Stimulated activated memory B cell treated with anti-CD40 and anti-IgM and Interleukin-4, amounts not matched to agents 10 μg/mL and 1 μg/mL and 100 μg/mL, for 72 hours (primary cell): ENCODE data around the gene SRGAP1.

Source experiments
- ATAC-seq: fragments of 150-1000 bp; cut with Tn5 transposase; 2 replicates; pipeline ENCODE4 v1.10.0; 2021
- H3K27ac Mint-ChIP-seq: one replicate; pipeline ENCODE4 v1.8.0; 2022; ENCODE audit warnings: mild to moderate bottlenecking, mixed read lengths
- H3K27me3 Mint-ChIP-seq: one replicate; pipeline ENCODE4 v1.8.0; 2022; ENCODE audit warnings: mixed read lengths
- H3K36me3 Mint-ChIP-seq: one replicate; pipeline ENCODE4 v1.8.0; 2022; ENCODE audit warnings: mixed read lengths
- H3K4me1 Mint-ChIP-seq: one replicate; pipeline ENCODE4 v1.8.0; 2022; ENCODE audit warnings: mixed read lengths
- H3K4me3 Mint-ChIP-seq: one replicate; pipeline ENCODE4 v1.8.0; 2022; ENCODE audit warnings: mild to moderate bottlenecking, moderate library complexity, mixed read lengths
- H3K9me3 Mint-ChIP-seq: one replicate; pipeline ENCODE4 v1.8.0; 2022; ENCODE audit warnings: mixed read lengths

Gene SRGAP1

DNA sequence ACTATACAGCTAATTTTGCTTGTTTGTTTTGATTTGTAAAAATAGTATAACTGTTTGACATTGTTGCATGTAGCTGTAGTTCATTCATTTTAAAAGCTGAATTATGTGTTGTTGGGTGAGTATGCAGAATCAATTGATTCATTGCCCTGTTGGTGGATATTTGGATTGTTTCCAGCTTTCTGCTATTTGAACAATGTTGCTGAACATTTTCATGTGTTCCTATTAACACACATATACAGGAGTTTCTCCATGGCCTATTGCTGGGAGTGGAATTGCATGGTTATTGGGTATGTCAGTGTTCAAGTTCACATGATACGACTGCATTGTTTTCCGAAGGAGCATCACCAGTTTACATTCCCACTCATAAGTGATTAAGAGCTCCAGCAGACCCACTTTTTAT, 75.3 kb downstream of the SRGAP1 start:
- no peaks in the 10 kb centered on the region for H3K27me3 Mint-ChIP-seq

DNA sequence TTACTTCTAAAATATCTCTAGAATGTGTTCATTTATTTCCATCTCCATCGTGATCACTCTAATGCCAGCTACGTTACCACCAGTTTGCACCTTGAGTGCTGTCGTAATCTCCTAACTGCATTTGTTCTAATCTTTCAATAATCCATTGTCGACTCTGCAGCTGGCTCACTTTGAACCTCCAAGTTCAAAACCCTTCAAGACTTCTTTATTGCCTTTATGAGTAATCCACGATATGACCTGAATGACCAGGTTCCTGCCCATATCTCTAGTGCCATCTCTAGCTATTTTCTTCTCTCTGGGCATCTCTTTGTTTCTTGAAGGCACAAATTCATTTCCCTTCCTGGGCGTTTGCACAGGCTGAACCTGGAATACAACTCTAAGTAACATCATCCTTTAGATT, 76.7 kb downstream of the SRGAP1 start:
- H3K27ac Mint-ChIP-seq = no peak overlapping the region
- no peaks in the 10 kb centered on the region for H3K9me3 Mint-ChIP-seq
- no peak overlapping the region for H3K4me3 Mint-ChIP-seq
- no peak for ATAC-seq
- no peaks in the 10 kb centered on the region for H3K4me1 Mint-ChIP-seq
- no peaks in the 10 kb centered on the region for H3K36me3 Mint-ChIP-seq
- no peaks in the 10 kb centered on the region for H3K27me3 Mint-ChIP-seq

More for the DNA sequence above, 75.3 kb downstream of the SRGAP1 start:
- no peak for ATAC-seq
- no peak overlapping the region for H3K27ac Mint-ChIP-seq
- H3K4me3 Mint-ChIP-seq = no peak overlapping the region
- H3K9me3 Mint-ChIP-seq = no peaks in the 10 kb centered on the region
- no peaks in the 10 kb centered on the region for H3K4me1 Mint-ChIP-seq
- no peaks in the 10 kb centered on the region for H3K36me3 Mint-ChIP-seq

DNA sequence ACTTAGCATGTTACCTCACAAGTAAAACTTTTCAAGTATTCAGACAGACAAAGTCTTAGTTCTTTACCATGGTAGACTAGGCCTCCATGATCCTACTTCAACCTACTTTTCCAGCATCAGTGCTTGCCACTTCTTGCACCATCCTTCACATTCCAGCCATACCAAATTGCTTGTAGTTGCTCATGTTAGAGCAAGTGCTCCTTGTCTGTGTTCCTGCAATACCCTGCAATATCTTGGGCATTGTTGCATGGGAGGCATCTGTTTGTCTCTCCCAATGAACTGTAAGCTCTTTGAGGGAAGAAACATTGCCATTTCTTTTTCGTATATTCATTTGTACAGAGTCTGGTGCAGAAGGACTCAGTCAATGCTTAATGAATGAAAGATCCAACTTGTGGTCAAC, 78.0 kb downstream of the SRGAP1 start:
- Mint-ChIP-seq H3K9me3 (no peaks in the 10 kb centered on the region), H3K27ac (no peak overlapping the region), H3K4me1 (no peaks in the 10 kb centered on the region), H3K4me3 (no peak overlapping the region), H3K36me3 (no peaks in the 10 kb centered on the region), H3K27me3 (peaks cover 9% of the 10 kb centered on the region)
- ATAC-seq = no peak

DNA sequence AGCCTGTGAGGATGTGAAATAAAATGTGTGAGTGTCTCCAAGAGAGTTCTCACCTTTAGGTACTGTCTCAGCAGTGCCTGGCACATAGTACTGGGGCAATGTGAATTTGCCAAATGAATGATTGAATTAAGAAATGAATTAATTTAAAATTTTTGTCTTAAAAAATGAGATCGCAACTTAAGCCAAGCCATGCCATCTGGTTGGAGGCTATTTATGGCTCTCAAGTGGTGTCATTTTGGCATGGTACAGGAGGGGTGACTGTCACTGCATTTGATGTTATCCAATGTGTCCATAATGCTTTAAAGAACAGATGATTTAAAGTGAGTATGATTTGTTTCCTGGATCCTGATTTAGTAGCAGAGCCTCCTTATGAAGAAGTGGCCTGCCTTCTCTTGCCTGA, 80.3 kb downstream of the SRGAP1 start:
- no peak for ATAC-seq
- Mint-ChIP-seq H3K9me3 (no peaks in the 10 kb centered on the region), H3K36me3 (no peaks in the 10 kb centered on the region), H3K4me3 (no peak overlapping the region), H3K27ac (no peak overlapping the region), H3K27me3 (peaks cover 13% of the 10 kb centered on the region), H3K4me1 (no peaks in the 10 kb centered on the region)

DNA sequence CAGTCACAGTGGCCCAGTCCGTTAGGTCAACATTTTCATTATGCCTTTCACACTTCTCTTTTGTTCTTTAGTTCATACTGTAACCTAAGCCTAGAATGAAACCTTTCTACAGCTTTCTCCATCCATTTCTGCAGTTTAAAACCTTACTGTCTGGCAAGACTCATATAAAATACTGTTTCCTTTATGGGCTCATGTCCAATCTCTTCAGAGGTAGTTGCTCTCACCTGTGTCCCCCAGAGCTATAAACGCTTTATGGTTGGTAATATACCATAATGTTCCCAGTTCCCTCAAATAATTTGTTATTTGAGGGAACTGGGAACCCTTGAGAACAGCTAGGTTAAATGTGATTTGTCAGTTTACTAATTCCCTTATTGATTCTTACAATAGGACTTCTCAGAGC, 83.0 kb downstream of the SRGAP1 start:
- ATAC-seq = no peak
- H3K4me3 Mint-ChIP-seq = no peak overlapping the region
- no peaks in the 10 kb centered on the region for H3K4me1 Mint-ChIP-seq
- H3K9me3 Mint-ChIP-seq = no peaks in the 10 kb centered on the region
- peaks cover 28% of the 10 kb centered on the region for H3K27me3 Mint-ChIP-seq
- no peak overlapping the region for H3K27ac Mint-ChIP-seq
- no peaks in the 10 kb centered on the region for H3K36me3 Mint-ChIP-seq

DNA sequence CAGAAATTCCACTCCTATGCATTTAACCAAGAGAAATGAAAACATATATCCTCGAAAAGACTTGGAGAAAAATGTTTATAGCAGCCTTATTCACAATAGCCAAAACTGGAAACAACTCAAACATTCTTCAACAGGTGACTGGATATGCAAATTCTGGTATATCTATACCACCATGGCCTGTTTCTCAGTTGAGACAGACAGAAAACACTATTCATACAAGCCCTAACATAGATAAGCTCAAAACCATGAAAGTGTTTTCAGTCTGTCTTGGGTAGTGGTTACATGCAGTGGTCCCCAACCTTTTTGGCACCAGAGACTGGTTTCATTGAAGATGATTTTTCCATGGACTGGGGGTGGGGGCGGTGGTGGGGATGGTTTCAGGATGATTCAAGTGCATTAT, 83.8 kb downstream of the SRGAP1 start:
- ATAC-seq = no peak
- no peaks in the 10 kb centered on the region for H3K36me3 Mint-ChIP-seq
- H3K9me3 Mint-ChIP-seq = no peaks in the 10 kb centered on the region
- no peaks in the 10 kb centered on the region for H3K4me1 Mint-ChIP-seq
- H3K27me3 Mint-ChIP-seq = peaks cover 28% of the 10 kb centered on the region
- H3K27ac Mint-ChIP-seq = no peak overlapping the region
- no peak overlapping the region for H3K4me3 Mint-ChIP-seq

DNA sequence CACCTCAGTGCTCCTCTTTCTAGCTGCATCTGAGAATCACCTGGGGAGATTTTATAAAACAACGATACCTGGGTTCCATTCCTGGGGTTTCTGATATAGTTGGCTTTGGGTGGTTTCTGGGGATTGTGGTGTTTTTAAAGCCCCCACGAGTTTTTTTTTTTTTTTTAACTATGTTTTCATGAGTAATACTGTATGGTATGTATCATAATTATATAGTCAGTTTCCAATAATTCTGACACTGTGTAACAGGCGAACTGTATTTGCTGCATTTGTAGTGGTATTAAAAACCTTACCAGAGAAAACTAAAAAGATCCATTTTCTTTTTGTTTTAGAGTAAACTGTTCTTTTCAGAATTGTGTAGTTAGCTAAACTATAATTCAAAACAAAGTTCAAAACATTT, 84.9 kb downstream of the SRGAP1 start:
- H3K4me1 Mint-ChIP-seq = no peaks in the 10 kb centered on the region
- H3K27me3 Mint-ChIP-seq = peaks cover 28% of the 10 kb centered on the region

DNA sequence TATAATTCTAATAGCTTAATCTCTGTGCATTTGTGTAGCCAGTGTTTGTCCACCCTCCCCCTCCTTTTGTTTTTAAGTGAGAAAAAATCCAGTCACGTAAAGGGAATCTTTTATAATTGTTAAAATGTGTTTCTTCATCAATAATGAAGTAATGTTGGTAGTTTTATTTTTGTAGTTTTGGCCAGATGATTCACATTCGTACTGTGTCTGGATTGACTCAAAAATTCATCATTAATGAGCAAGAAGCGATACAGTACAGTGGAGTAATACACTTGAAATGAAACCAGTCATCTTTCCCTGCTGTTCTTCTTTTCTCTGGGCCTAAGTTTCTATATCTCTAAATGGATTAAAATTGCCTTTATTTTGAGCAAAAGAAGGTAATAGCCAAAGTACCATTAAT, 86.5 kb downstream of the SRGAP1 start:
- H3K9me3 Mint-ChIP-seq = no peaks in the 10 kb centered on the region
- H3K36me3 Mint-ChIP-seq = no peaks in the 10 kb centered on the region
- peaks cover 28% of the 10 kb centered on the region for H3K27me3 Mint-ChIP-seq
- H3K27ac Mint-ChIP-seq = no peak overlapping the region
- H3K4me3 Mint-ChIP-seq = no peak overlapping the region
- ATAC-seq = no peak
- H3K4me1 Mint-ChIP-seq = no peaks in the 10 kb centered on the region

More for the DNA sequence above, 84.9 kb downstream of the SRGAP1 start:
- no peaks in the 10 kb centered on the region for H3K36me3 Mint-ChIP-seq
- ATAC-seq = no peak
- no peak overlapping the region for H3K4me3 Mint-ChIP-seq
- no peak overlapping the region for H3K27ac Mint-ChIP-seq
- H3K9me3 Mint-ChIP-seq = no peaks in the 10 kb centered on the region

DNA sequence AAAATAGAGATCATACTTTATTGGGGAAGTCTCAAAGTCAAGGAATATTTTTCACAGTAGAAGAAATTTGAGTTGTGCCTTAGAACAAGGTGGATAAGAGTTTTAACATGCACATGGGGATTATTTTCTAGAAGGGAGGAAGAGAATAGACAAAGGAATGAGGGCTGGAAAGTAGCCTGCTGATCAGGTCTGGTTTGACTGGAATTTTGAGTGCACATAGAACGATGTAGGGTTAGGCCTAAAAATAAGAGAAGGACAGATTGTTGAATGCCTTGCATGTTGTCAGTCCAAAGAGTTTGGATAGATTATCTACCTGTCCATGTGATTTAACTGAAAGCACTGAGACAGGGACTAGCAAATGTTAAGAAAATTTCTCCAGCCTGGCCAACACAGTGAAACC, 87.2 kb downstream of the SRGAP1 start:
- H3K36me3 Mint-ChIP-seq = no peaks in the 10 kb centered on the region
- no peaks in the 10 kb centered on the region for H3K4me1 Mint-ChIP-seq
- peaks cover 27% of the 10 kb centered on the region for H3K27me3 Mint-ChIP-seq
- H3K27ac Mint-ChIP-seq = no peak overlapping the region
- H3K4me3 Mint-ChIP-seq = no peak overlapping the region
- no peaks in the 10 kb centered on the region for H3K9me3 Mint-ChIP-seq
- ATAC-seq = no peak

DNA sequence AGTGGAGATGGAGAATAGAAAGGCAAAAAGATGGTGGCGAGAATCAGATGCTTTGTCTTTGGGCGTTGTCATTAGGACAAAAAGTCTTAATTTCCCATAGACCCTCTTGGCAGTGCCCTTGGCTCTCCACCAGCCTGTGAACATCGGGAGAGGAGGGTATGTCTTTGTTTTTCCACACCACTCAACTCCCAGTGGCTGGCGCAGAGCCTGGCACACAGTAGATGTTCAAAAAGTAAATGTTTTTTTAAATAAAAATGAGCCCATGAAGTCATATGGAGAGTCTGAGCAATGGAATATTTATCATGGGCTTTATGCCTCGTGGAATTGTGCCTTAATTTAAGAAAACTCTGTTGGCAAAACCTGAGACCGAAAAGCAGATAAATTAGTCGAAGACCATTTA, 90.4 kb downstream of the SRGAP1 start:
- H3K4me3 Mint-ChIP-seq = no peak overlapping the region
- H3K9me3 Mint-ChIP-seq = no peaks in the 10 kb centered on the region
- no peaks in the 10 kb centered on the region for H3K36me3 Mint-ChIP-seq
- no peak overlapping the region for H3K27ac Mint-ChIP-seq
- no peak for ATAC-seq
- peaks cover 15% of the 10 kb centered on the region for H3K27me3 Mint-ChIP-seq
- H3K4me1 Mint-ChIP-seq = no peaks in the 10 kb centered on the region

DNA sequence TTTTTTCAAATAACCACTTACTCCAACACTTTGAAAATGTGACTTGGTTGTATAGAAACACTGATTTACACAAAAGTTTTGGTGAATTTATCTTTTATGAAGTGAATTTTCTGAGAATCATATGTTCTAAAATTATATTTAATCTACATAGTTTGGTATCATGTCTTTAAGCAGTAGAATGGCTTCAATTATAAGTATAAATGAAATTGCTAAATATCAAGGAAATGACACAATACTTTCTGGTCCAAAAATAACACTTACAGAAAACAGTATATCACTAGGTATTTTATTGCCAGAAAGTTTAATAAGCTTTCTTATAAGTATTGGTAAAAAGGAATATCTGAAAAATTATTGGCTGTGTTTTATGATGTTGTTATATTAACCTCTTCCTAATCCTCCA, 90.9 kb downstream of the SRGAP1 start:
- ATAC-seq = no peak
- no peaks in the 10 kb centered on the region for H3K36me3 Mint-ChIP-seq
- no peak overlapping the region for H3K27ac Mint-ChIP-seq
- H3K4me1 Mint-ChIP-seq = no peaks in the 10 kb centered on the region
- no peaks in the 10 kb centered on the region for H3K9me3 Mint-ChIP-seq
- no peak overlapping the region for H3K4me3 Mint-ChIP-seq
- peaks cover 15% of the 10 kb centered on the region for H3K27me3 Mint-ChIP-seq

DNA sequence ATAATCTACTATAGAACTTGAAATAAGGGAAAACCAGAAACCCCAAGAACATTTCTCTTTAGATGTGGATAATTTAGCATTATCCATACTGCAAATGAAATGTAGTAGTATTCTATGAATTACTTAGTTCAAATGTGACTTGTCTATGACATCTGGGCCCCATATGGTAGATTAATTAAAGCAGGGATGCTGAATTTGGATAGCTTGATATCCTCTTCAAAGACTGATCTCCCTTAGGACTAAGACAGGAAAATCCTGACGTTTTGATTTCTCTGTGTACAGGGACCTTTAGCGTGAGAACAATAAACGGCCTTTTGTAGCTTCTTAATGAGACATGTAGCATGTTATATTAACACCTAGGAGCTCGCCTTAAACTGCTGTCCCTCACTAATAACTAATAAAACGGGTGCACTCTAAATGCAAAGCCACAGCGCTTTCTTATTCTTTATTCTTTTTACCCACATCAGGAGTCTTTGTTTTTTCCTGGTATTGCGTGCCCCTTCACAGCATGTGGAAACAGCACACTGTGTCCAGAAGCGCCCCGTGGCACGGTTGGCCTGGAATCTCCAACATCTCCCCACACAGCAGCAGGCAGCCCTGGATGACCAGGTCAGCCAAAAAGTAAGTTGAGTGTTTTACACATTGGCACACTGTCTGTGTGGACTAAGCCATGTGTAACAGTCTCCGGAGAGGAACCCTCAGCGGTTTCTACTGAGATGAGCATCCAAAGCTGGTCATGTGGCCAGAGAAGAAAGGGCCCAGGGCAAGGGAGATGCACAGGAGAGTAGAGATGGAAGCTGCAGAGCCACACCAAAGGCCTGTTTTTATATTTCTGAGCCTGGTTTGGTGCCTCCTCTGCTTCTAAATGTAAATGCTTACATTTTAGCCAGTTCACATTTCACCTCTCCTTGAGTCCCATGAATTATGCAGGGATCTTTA, 93.1 kb downstream of the SRGAP1 start:
- Mint-ChIP-seq H3K4me1 (no peaks in the 10 kb centered on the region), H3K4me3 (no peak overlapping the region), H3K27ac (no peak overlapping the region), H3K36me3 (no peaks in the 10 kb centered on the region), H3K9me3 (no peaks in the 10 kb centered on the region), H3K27me3 (no peaks in the 10 kb centered on the region)
- no peak for ATAC-seq

DNA sequence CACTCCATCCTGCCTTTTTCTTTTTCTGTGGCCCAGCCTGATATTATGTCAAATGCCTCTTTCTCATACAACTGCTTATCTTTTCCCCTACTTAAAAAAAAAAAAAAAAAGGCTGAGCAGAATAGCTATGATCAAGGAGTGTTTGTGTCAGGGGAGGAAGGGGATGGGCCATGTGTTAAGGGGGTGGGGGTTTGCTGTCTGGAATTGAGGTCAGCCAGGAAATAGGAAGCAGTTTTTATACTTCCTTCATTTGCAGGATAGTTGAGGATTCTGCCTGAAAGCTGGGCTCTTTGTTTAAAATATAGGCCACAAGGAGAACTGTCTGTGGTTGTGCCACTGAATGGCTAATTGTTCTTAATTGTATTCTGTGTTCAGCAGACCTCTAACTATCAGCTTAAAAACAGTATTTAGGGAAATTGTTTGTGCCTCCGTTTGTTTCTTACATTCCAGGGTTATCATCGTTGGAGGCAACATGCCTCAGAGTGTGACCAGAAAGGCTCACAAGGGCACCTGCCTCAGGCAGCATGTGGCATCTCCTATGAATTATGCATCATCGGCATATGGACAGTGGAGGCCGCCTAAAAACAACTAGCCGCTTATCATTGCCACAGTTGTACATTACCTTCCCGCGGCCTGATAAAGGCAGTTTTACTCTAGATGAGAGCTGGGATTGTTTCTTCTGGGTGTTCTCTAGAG, 96.0 kb downstream of the SRGAP1 start:
- no peak overlapping the region for H3K4me3 Mint-ChIP-seq
- H3K36me3 Mint-ChIP-seq = no peaks in the 10 kb centered on the region
- no peaks in the 10 kb centered on the region for H3K27me3 Mint-ChIP-seq
- ATAC-seq = no peak
- no peak overlapping the region for H3K27ac Mint-ChIP-seq
- no peaks in the 10 kb centered on the region for H3K9me3 Mint-ChIP-seq
- H3K4me1 Mint-ChIP-seq = peaks cover 8% of the 10 kb centered on the region

DNA sequence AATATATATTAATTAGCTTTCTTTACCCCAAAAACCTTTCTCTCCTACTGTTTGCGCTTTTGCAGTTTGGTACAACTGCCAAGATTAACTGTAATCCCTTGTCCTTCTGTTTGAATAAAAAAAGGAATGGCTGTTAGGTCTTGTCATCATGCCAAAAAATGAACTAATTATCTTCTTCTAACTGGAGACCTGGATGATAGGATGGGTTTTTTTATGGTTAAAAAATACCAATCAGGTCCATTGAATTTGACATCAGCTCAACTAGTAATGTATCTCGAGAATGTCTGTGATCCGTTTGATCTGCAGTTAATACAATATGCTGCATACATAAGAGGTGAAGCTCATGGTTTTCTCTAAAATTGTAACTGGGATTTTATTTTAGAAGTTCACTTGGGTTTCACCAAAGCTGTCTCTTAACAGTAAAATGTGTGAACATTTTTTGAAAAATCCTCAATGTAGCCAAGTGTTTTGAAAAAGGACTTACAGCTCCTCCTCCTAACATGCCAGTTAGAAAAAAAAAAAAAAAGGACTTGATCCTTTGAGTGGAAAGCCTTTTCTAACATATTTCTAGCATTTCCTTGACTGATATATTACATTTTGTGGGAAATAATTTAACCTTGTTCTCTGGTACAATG, 96.8 kb downstream of the SRGAP1 start:
- Mint-ChIP-seq H3K27ac (no peak overlapping the region), H3K27me3 (no peaks in the 10 kb centered on the region), H3K4me1 (peaks cover 10% of the 10 kb centered on the region), H3K4me3 (no peak overlapping the region), H3K9me3 (no peaks in the 10 kb centered on the region), H3K36me3 (no peaks in the 10 kb centered on the region)
- no peak for ATAC-seq

DNA sequence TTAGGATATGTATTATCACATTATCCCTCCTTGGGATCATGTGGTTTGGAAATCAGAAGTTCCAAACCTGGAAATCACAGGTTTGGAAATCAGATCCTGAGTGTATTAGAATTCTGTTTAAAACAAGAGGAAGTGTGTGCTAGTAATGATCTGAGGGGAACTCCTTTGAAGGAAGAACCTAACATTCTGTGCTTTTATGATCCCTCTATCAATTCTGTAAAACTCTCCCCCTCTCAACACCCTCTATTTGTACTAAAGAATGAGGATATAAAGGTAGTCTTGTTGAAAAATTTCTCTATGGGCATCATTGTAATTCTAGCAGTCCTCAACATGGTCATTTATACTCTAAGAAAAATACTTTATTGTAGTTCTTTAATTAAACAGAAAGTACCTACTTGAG, 97.4 kb downstream of the SRGAP1 start:
- H3K27ac Mint-ChIP-seq = no peak overlapping the region
- H3K4me3 Mint-ChIP-seq = no peak overlapping the region
- no peaks in the 10 kb centered on the region for H3K36me3 Mint-ChIP-seq
- no peaks in the 10 kb centered on the region for H3K27me3 Mint-ChIP-seq
- no peak for ATAC-seq
- H3K4me1 Mint-ChIP-seq = peaks cover 10% of the 10 kb centered on the region
- H3K9me3 Mint-ChIP-seq = no peaks in the 10 kb centered on the region
